Measurements from ENCODE around the gene ELOVL7. TPM values are rescaled to one million over a fixed set of nuclear protein-coding genes. Genes with fewer than 3 reads are reported as not detected.

Gene ELOVL7
- total RNA-seq, 1 experiment from 2014 or later: 20.0 TPM

DNA sequence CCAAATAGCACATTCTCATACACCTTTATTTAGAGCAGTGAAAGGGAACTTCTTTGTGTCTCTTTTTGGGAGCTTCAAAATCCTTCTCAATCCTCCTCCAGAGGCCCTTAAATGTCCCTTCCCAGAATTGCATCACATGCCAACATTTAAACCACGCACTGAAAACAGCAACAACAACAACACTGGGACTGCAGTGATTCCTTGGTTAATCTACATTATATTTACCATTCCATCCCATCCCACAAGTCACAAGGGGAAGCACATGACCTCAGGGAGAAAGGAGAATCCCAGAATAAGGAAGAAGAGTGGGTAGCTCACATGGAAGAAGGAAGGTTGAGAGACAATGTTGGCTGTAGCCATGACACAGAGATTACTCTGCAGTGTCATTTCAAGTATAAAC, 41.1 kb downstream of the ELOVL7 start:
- no peaks in the 10 kb centered on the region for H3K9me3 ChIP-seq (ENCODE audit: control insufficient read depth in 1 of 2, insufficient read depth in 1 of 2, low read depth in 1 of 2, low read length in 2 of 2)
- TF ChIP-seq POLR2A (IDR thresholded peaks at IDR 0.05; ENCODE audit: borderline replicate concordance, extremely low read depth, insufficient read depth, insufficient read length): no peak
- no peak for TF ChIP-seq SRF (IDR thresholded peaks at IDR 0.05; ENCODE audit: low read depth)
- TF ChIP-seq YY1 (IDR thresholded peaks at IDR 0.05; ENCODE audit: extremely low read depth, insufficient replicate concordance, low read depth, low read length): no peak
- no peak for TF ChIP-seq POLR2AphosphoS5 (IDR thresholded peaks at IDR 0.05; ENCODE audit: low read depth, low read length)
- no peak for TF ChIP-seq EZH2phosphoT487 (IDR thresholded peaks at IDR 0.05; ENCODE audit: borderline replicate concordance)
- TF ChIP-seq EZH2 (IDR thresholded peaks at IDR 0.05): no peak
- no peak for TF ChIP-seq CBX3 (IDR thresholded peaks at IDR 0.05; ENCODE audit: low read depth)
- no peak for TF ChIP-seq TCF7L2 (IDR thresholded peaks at IDR 0.05; ENCODE audit: borderline replicate concordance, extremely low read depth, insufficient read depth, insufficient read length)
- no peak for TF ChIP-seq CEBPB (IDR thresholded peaks at IDR 0.05; ENCODE audit: low read depth)
- TF ChIP-seq ZNF274 (IDR thresholded peaks at IDR 0.05; ENCODE audit: low read depth, low read length): no peak
- TF ChIP-seq FOSL1 (IDR thresholded peaks at IDR 0.05; ENCODE audit: low read depth): no peak
- TF ChIP-seq ZBTB33 (IDR thresholded peaks at IDR 0.05; ENCODE audit: extremely low read depth, insufficient replicate concordance, low read length): no peak
- no peak for TF ChIP-seq MAX (IDR thresholded peaks at IDR 0.05)
- no peak for TF ChIP-seq RAD21 (IDR thresholded peaks at IDR 0.05; ENCODE audit: low read depth)
- TF ChIP-seq, protein P1, sequence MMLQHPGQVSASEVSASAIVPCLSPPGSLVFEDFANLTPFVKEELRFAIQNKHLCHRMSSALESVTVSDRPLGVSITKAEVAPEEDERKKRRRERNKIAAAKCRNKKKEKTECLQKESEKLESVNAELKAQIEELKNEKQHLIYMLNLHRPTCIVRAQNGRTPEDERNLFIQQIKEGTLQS (IDR thresholded peaks at IDR 0.05): no peak
- no peak for TF ChIP-seq SP1 (IDR thresholded peaks at IDR 0.05; ENCODE audit: low read depth)
- no peak for TF ChIP-seq REST (IDR thresholded peaks at IDR 0.05; ENCODE audit: low read depth)
- no peak for TF ChIP-seq EGR1 (IDR thresholded peaks at IDR 0.05; ENCODE audit: low read depth)
- TF ChIP-seq JUND (IDR thresholded peaks at IDR 0.05): no peak
- no peak for TF ChIP-seq ZFX (IDR thresholded peaks at IDR 0.05)
- no peak overlapping the region for H3K4me2 ChIP-seq (ENCODE audit: low read length)
- no peaks in the 10 kb centered on the region for H4K20me1 ChIP-seq (ENCODE audit: insufficient read depth)
- no peaks in the 10 kb centered on the region for H3K36me3 ChIP-seq (ENCODE audit: control insufficient read depth in 1 of 2, insufficient read depth in 2 of 2, low read length in 2 of 2)
- no peak overlapping the region for H3K27ac ChIP-seq (ENCODE audit: low read depth, low read length)
- RAD21 ChIA-PET (ENCODE audit: low non-redundant PET in 1 of 2, low total read pairs in 2 of 2, uncharacterized antibody in 2 of 2, unreplicated experiment in 2 of 2): no interaction called here
- POLR2A ChIA-PET: no interaction called here
- peaks cover 0 to 7% of the 10 kb centered on the region in 2 experiments; a peak in 1 of 4 replicates for H3K4me1 ChIP-seq (ENCODE audit: control insufficient read depth in 1 of 2, insufficient read depth in 2 of 2, low read length in 2 of 2)
- CTCF ChIA-PET: no interaction called here
- no TSS peak for BruUV-seq (replicated peaks)
- no peak overlapping the region for H2AFZ ChIP-seq (ENCODE audit: low read depth, low read length, poor library complexity, severe bottlenecking)
- DNase-seq (ENCODE audit: low read depth, low spot score): no peak
- H3K9ac ChIP-seq (ENCODE audit: low read length): no peak overlapping the region
- H3K4me3 ChIP-seq (replicated peaks in 1 of 2; ENCODE audit: low read depth in 1 of 2, low read length in 2 of 2): no peak overlapping the region
- intact Hi-C loops (cut with micrococcal nuclease): no loop called here
- ATAC-seq: no peak
- no peaks in the 10 kb centered on the region for H3K27me3 ChIP-seq (ENCODE audit: insufficient read depth, low read length)
- H3K9me2 ChIP-seq (ENCODE audit: insufficient read depth): no peaks in the 10 kb centered on the region
- H3K79me2 ChIP-seq (ENCODE audit: insufficient read depth, low read length): peaks cover 5% of the 10 kb centered on the region; the same call in 1 of the 2 replicates
